ES-I3 (cell line): ENCODE results near the gene DLG1.
A peak's percentile ranks its signal among the peaks of the same experiment; 100 is the strongest.

Experiments used
- H3K36me3 ChIP-seq: 2 replicates; pipeline ENCODE4 v1.6.1; 2013; ENCODE audit warnings: mild to moderate bottlenecking, low read length, control low read depth, moderate library complexity; ENCODE audit not compliant: insufficient read depth
- H3K4me1 ChIP-seq: 2 replicates; pipeline ENCODE4 v1.6.1; 2013; ENCODE audit warnings: mild to moderate bottlenecking, control low read depth, low read length; ENCODE audit not compliant: insufficient read depth
- H3K9ac ChIP-seq: 2 replicates; pipeline ENCODE4 v1.6.1; 2013; ENCODE audit warnings: low read depth, mild to moderate bottlenecking, low read length, moderate library complexity
- H3K9me3 ChIP-seq: 2 replicates; pipeline ENCODE4 v1.6.1; 2013; ENCODE audit warnings: mild to moderate bottlenecking, low read length, moderate library complexity; ENCODE audit not compliant: control insufficient read depth, insufficient read depth

DLG1 gene

DNA sequence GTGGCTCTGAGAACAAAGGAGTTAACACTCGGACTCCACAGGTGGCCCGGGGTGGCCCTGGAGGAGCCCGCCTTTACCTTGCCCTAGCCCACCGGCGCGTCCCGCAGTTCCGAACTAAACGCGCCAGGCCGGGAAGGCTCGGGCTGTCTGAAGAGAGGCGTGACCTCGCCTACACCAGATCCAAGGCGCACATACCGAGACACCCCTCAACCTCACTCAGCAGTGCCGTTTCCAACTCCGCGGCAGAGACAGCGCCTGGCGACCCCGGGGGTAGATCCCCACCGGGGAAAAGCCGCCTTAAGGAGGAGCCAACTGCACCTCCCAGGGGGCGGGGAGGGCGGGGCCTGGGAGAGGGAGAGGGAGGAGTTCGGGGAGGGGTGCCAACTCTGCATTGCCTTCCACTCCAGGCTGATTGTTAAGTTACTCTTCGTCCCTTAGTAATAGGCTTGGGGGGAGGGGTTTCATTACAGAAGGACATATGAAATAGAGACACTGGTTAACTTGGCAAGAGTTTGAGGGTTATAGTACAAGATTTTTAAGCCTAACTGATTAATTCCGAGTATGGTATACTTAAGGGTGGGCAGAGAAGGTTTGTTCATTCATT, at the start of gene DLG1:
Gene DLG1, minus strand, starts transcription at position 272 of the 604 bp plus-strand sequence. CDS start 1,408 bp downstream, outside the sequence.
- peaks cover 10% of the 10 kb centered on the region; the same call in 1 of the 2 replicates for H3K4me1 ChIP-seq
- peak within 1 kb of the TSS; percentile 89 for H3K9ac ChIP-seq
- no peaks in the 10 kb centered on the region for H3K36me3 ChIP-seq
- H3K9me3 ChIP-seq, result no peaks in the 10 kb centered on the region

DNA sequence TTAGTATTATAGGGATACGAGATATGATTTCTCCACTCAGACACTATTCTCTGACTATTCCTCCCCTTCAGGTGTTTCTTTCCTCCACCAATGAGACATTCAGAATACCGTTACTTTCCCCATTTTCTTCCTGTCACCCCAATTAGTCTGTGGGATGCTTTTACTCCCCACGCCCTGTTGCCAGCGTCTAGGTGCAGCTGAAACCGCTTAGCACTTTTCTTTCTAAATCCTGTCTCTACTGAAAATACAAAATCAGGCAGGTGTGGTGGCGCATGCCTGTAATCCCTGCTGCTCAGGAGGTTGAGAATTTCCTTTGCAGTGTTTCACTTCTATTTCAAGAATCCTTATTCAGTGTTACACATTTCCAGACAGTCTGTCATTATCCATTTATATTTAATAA, 49.6 kb upstream of the DLG1 start:
- Histone ChIP-seq H3K9ac (no peak overlapping the region), H3K4me1 (no peaks in the 10 kb centered on the region), H3K36me3 (no peaks in the 10 kb centered on the region), H3K9me3 (no peaks in the 10 kb centered on the region)

DNA sequence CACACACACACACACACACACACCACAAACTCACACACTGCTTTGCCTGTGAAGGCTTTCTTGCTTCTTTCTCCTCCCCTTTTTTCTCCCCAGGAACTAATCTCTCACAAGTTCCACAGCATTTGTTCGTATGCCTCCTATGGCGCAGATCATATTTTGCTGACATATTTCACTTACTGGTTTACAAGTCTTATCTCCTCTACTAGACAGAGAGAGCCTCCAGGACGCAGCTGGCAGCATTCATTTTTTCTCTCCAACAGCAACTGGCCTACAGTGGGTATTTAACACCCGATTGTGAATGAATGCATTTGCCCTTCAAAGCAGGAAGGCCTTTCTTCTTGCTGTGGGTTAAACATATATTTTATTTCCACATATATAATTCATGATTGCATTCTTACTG, 47.0 kb upstream of the DLG1 start:
- no peaks in the 10 kb centered on the region for H3K36me3 ChIP-seq
- no peaks in the 10 kb centered on the region for H3K4me1 ChIP-seq
- H3K9me3 ChIP-seq, result no peaks in the 10 kb centered on the region
- no peak overlapping the region for H3K9ac ChIP-seq

DNA sequence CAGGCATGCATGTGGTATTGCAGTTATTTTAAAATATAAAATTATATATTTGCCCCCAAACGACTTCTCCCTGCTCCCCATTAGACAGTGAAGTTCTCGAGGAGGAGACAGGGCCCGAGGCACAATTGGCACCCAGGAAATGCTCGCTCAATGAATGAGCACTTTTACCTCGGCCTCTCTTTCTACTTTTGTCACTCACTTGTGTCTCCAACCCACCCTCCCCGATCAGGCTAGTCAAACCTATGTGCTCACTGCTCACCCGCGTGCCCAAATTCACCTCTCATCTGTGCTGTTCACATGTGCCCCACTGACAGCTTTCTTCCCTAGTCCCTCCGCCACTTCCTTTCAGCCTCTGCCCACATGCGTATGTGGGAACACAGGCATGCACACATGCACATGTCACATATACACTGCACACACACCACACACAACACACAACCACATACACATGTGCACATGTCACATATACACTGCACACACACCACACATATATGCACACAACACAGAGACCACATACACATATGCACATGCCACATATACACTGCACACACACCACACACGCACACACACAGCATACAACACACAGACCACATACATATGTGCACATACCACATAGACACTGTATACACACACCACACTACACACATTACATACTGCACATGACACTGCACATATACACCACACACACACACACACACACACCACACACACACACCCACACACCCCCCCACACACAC, 46.3 kb upstream of the DLG1 start:
- H3K4me1 ChIP-seq, result 0 out of 2 replicates have a peak, but pooled peaks cover 3% of the 10 kb centered on the region
- H3K36me3 ChIP-seq, result no peaks in the 10 kb centered on the region
- H3K9ac ChIP-seq, result no peak overlapping the region
- no peaks in the 10 kb centered on the region for H3K9me3 ChIP-seq

DNA sequence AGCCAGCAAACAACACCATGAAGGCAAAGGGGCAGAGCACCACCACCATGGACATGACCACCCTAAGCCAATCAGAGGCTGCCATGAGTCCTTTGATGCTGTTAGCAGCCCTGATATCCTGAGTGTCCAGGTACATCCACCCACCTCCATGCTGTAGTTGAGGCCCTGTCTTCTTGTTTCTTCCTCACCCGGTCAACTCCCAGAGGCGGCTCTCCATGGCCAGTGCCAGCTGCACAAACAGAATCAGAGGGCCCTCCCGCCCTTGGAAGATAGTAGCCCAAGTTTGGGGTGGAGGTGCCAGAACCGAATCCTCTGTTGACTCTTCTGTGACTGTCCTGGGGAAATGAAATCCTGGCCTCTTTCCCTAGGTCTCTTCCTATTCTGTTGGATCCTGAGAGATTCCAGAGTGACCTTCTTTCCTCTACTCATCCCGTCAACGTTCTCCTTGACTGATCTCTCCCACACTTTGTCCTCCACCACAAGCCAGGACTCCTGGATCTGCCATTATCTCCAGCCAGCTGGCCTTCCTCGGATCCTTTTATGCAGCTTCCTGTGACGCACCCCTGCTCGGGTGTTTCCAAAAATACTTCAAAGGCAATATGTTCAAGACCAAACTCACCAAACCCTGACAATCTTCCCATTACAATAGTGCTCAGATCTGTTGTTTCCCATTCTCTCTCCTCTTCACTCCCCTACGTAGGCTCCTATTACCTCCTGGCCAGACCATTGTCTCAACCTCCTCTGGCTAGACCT, 45.4 kb upstream of the DLG1 start:
- H3K9ac ChIP-seq, result no peak overlapping the region
- H3K36me3 ChIP-seq, result no peaks in the 10 kb centered on the region
- peaks cover 3% of the 10 kb centered on the region; the same call in 1 of the 2 replicates for H3K4me1 ChIP-seq
- H3K9me3 ChIP-seq, result no peaks in the 10 kb centered on the region

DNA sequence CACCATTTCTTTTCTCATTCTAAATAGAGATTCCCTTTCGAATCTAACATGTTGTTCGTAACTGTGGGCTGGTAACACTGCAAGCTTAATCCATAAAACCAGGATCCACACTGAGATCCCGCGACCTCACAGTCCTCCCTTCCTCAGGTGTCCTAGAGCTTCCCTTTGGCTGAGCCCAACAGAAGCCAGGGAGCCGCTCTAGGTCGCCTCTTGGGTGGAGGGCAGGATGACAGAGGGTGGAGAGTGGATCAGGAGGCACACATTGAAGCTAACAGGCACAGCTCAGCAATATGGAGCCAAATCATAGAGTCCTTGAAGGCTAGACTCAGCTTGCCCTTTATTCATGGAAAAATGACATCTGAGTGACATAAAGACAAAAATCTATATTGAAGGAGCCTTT, 44.7 kb upstream of the DLG1 start:
- Histone ChIP-seq H3K9me3 (no peaks in the 10 kb centered on the region), H3K36me3 (no peaks in the 10 kb centered on the region), H3K9ac (no peak overlapping the region), H3K4me1 (peaks cover 3% of the 10 kb centered on the region; the same call in 1 of the 2 replicates)

DNA sequence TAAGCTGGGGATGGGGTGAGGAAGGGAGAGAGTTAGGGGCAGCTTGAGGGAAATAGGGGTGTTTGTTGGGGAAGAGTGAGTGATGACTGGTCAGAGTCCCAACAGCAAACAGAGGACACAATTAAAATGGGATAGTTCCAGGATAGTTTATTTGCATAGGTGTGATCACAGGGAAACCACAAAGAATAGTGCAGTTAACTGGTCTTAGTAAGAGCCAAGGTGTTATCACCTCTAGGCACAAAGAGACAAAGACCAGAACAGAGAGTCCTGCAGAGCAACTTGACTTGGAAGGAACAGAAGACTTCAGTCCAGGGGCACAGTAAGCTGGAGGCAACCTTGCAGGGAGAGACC, 42.1 kb upstream of the DLG1 start:
- peaks cover 3% of the 10 kb centered on the region; the same call in 1 of the 2 replicates for H3K4me1 ChIP-seq
- H3K9me3 ChIP-seq, result no peaks in the 10 kb centered on the region
- H3K36me3 ChIP-seq, result no peaks in the 10 kb centered on the region
- no peak overlapping the region for H3K9ac ChIP-seq

DNA sequence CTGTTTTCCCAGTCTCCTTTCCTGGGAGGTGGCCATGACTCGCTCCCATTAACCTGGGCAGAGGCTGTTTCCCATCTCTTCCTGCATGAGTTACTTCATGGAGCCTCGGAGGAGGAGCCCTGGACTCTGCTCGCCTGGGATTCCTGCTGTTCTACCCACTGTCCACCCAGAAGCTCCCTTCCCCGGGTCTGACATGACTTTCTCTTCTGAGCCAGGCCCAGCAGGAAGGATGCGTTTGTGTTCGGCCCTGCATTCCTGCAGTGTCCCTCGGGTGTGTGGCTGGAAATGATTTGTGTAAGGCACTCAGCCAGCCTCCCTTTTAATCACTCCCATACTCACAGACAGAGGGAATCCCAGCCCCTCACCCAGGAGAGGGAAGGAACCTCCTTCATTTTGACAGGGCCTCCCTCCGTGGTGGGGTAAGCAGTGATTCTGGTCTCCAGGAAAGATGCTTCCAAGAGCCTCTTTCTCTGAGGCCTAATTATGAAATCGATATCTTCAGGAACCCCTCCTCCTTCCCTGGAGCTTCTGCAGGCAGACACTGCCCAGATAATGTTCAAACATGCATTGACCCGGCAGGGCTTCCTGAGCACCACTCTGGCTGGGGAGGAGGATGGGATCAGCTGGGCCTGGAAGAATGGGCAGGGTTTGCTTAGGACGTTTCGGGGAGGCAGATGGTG, 41.6 kb upstream of the DLG1 start:
- H3K4me1 ChIP-seq, result peaks cover 3% of the 10 kb centered on the region; the same call in 1 of the 2 replicates

DNA sequence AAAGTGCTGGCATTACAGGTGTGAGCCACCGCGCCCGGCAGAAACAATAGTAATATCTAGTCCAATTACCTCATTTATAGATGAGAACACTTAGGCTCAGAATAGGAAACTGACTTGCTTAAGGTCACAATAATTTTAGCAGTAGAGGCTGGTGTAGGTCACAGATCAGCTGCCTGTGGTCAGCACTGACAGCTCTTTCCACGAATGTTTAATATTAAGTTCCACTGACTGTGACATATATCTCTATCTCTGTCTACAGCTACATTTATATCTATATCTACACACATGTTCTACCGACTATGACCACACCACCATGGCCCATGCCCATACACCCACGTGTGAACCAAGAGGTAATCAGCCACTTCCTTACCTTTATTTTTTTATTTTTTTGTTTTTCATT, 40.2 kb upstream of the DLG1 start:
- H3K36me3 ChIP-seq, result no peaks in the 10 kb centered on the region
- H3K9ac ChIP-seq, result no peak overlapping the region
- no peaks in the 10 kb centered on the region for H3K9me3 ChIP-seq
- H3K4me1 ChIP-seq, result peaks cover 12% of the 10 kb centered on the region

More for the DNA sequence above, 41.6 kb upstream of the DLG1 start:
- Histone ChIP-seq H3K36me3 (no peaks in the 10 kb centered on the region), H3K9me3 (no peaks in the 10 kb centered on the region), H3K9ac (no peak overlapping the region)

DNA sequence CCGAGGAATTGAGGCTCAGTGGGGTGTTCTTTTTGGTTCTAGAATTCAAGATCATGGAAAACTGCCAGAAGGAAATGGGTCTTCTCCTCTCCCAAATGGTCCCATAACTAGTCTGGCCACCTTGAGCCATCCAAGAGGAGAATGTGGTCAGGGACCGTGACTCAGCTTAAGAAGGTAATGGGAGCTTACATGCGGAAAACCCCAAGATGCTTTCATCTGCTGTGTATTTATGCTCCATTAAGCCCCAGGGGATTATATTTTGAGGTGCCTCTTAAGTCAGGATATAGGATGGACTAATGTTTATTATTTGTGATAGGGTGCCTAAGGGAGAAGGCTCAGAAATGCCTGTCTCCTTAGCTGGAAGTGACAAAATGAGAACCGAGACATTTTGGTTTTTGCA, 39.2 kb upstream of the DLG1 start:
- no peak overlapping the region for H3K9ac ChIP-seq
- no peaks in the 10 kb centered on the region for H3K9me3 ChIP-seq
- H3K4me1 ChIP-seq, result peaks cover 14% of the 10 kb centered on the region
- H3K36me3 ChIP-seq, result no peaks in the 10 kb centered on the region

DNA sequence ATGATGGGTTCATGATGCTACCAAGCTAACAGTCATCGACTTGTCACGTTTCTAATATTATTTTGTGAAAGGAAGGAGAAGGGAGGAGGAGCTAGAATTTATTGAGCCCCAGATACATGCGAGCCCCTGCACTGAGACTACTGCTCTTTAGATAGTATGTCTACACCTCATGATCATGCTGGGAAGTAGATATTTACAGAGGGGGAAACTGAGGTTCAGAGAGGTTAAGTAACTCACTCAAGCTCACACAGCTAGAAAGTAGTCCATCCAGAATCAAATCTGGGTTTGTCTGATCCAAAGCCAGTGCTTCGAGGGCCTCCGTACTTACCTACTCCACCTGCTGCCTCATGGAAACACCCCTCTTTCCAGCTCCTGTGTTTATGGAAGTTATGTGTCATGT, 38.8 kb upstream of the DLG1 start:
- Histone ChIP-seq H3K9ac (no peak overlapping the region), H3K4me1 (peaks cover 14% of the 10 kb centered on the region), H3K9me3 (no peaks in the 10 kb centered on the region)

DNA sequence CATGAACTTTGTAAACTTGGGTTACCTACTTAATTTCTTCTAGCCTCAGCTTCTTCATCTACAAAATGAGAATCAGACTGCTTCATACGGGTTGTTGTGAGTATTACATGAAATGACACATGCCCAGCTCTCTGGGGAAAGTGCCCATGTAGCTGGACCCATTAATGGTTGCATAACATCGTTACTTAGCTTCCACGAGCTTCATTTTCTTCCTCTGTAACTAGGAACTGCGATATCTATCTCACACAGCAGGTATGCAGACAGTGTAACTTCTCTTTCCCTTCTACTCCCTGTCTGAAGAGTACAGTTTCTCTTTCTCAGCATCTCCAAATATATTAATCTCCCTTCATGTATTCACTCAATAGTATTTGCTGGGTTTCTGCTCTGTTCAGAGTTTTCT, 37.9 kb upstream of the DLG1 start:
- Histone ChIP-seq H3K9ac (no peak overlapping the region), H3K36me3 (no peaks in the 10 kb centered on the region), H3K4me1 (peaks cover 14% of the 10 kb centered on the region), H3K9me3 (no peaks in the 10 kb centered on the region)

More for the DNA sequence above, 38.8 kb upstream of the DLG1 start:
- no peaks in the 10 kb centered on the region for H3K36me3 ChIP-seq

DNA sequence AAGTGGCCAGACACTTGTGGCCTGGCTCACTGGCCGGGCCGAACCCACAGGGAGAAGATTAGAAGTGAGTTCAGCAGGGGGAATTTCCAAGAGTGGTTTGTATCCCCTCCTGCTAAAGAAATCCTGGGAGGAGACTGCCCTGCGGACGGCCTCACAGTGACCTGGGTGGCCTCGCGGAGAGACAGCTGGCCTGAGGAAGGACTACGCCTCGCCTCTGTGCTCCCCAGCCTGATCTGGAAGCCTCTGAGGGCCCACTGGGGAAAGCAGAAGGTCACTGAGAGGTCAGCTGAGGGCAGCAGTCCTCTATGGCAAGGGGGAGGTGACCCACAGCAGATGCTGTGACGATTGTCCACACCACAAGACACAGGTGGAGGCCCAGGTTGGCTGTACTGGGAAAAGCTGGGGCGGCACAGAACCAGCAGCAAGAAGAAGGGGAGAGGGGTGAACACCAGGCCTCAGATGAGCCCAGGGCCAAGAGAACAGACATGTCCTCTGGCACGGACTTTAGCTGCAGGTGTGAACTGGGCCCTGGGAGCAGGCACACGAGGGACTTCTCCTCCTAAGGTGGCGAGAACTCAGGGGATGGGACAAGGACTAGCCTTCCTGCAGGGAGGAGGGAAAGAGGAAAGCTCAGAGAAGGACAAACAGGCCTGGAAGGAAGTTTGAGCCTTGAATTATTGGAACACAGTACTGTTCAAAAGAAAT, 37.2 kb upstream of the DLG1 start:
- H3K9ac ChIP-seq, result no peak overlapping the region
- H3K36me3 ChIP-seq, result no peaks in the 10 kb centered on the region
- H3K4me1 ChIP-seq, result peaks cover 14% of the 10 kb centered on the region
- no peaks in the 10 kb centered on the region for H3K9me3 ChIP-seq
